HG03039 (cell line): ENCODE measurements around the gene AAGAB.
"Not testable (repeated sequence)": the region's sequence is repeated elsewhere in the genome, so short reads cannot be mapped to it uniquely, and the experiment has no call there.

Experiments used
- ATAC-seq: cut with Tn5 transposase; IDR thresholded peaks from one replicate; pipeline ENCODE4 v1.9.1; 2021; ENCODE audit warnings: mild to moderate bottlenecking, moderate library complexity; ENCODE audit not compliant: unreplicated experiment

The AAGAB gene

GRCh38 chr15:67253549-67254237, 768 bp downstream of the AAGAB start:
- no peak for ATAC-seq

- ATAC-seq, result no peak
Observed at GRCh38 chr15:67253101-67253500, 1.4 kb downstream of the AAGAB start.

- ATAC-seq, result no peak
Observed at GRCh38 chr15:67251318-67251717, 3.1 kb downstream of the AAGAB start.

- no peak for ATAC-seq
Observed at GRCh38 chr15:67249830-67250229, 4.6 kb downstream of the AAGAB start.

GRCh38 chr15:67248011-67248505, 6.4 kb downstream of the AAGAB start:
- no peak for ATAC-seq

GRCh38 chr15:67246606-67247005, 7.9 kb downstream of the AAGAB start:
- not testable (repeated sequence) for ATAC-seq

- ATAC-seq, result no peak
Observed at GRCh38 chr15:67244971-67245478, 9.4 kb downstream of the AAGAB start.

GRCh38 chr15:67242708-67243111, 11.8 kb downstream of the AAGAB start:
- ATAC-seq, result no peak

- ATAC-seq, result peak; percentile 62
Observed at GRCh38 chr15:67241132-67241855, 13.2 kb downstream of the AAGAB start.

- ATAC-seq, result no peak
Observed at GRCh38 chr15:67240235-67241131, 14.0 kb downstream of the AAGAB start.

- no peak for ATAC-seq
Observed at GRCh38 chr15:67232591-67232990, 21.9 kb downstream of the AAGAB start.

- ATAC-seq, result no peak
Observed at GRCh38 chr15:67230504-67230903, 24.0 kb downstream of the AAGAB start.

GRCh38 chr15:67228286-67228685, 26.2 kb downstream of the AAGAB start:
- no peak for ATAC-seq

- no peak for ATAC-seq
Observed at GRCh38 chr15:67227846-67228245, 26.6 kb downstream of the AAGAB start.

GRCh38 chr15:67227431-67227830, 27.0 kb downstream of the AAGAB start:
- ATAC-seq, result no peak

- no peak for ATAC-seq
Observed at GRCh38 chr15:67225336-67225735, 29.1 kb downstream of the AAGAB start.

GRCh38 chr15:67224889-67225288, 29.6 kb downstream of the AAGAB start:
- ATAC-seq, result no peak

- ATAC-seq, result no peak
Observed at GRCh38 chr15:67219288-67219687, 35.2 kb downstream of the AAGAB start.

GRCh38 chr15:67218428-67218827, 36.0 kb downstream of the AAGAB start:
- no peak for ATAC-seq

- no peak for ATAC-seq
Observed at GRCh38 chr15:67216859-67217258, 37.6 kb downstream of the AAGAB start.

GRCh38 chr15:67215102-67215501, 39.4 kb downstream of the AAGAB start:
- ATAC-seq, result no peak
